HG02970 (cell line): Measurements from ENCODE around the gene DBNL.

ENCODE experiments used
- ATAC-seq: cut with Tn5 transposase; IDR thresholded peaks from one replicate; pipeline ENCODE4 v1.9.1; 2021; ENCODE audit warnings: mild to moderate bottlenecking, moderate library complexity, moderate number of reproducible peaks; ENCODE audit not compliant: unreplicated experiment, low FRiP score

DBNL gene

GRCh38 chr7:44060948-44061644, 16.6 kb downstream of the DBNL start:
- ATAC-seq = no peak

GRCh38 chr7:44061645-44062179, 17.2 kb downstream of the DBNL start:
- ATAC-seq = no peak

- no peak for ATAC-seq
Observed at GRCh38 chr7:44062180-44062902, 17.8 kb downstream of the DBNL start.

- ATAC-seq = no peak
Observed at GRCh38 chr7:44062903-44063295, 18.4 kb downstream of the DBNL start.

GRCh38 chr7:44063547-44063893, 19.0 kb downstream of the DBNL start:
- ATAC-seq = no peak

- ATAC-seq = no peak
Observed at GRCh38 chr7:44063894-44064651, 19.6 kb downstream of the DBNL start.

GRCh38 chr7:44064791-44065430, 20.4 kb downstream of the DBNL start:
- ATAC-seq = no peak

- no peak for ATAC-seq
Observed at GRCh38 chr7:44065431-44066110, 21.1 kb downstream of the DBNL start, which contains the start of gene PGAM2. Gene PGAM2, minus strand, starts transcription at chr7:44065567. Its CDS starts 38 bp downstream, at chr7:44065529.

- ATAC-seq = no peak
Observed at GRCh38 chr7:44066111-44066460, 21.6 kb downstream of the DBNL start.

GRCh38 chr7:44066494-44067063, 22.1 kb downstream of the DBNL start:
- ATAC-seq = no peak

- no peak for ATAC-seq
Observed at GRCh38 chr7:44067064-44067951, 22.8 kb downstream of the DBNL start.

GRCh38 chr7:44068054-44068453, 23.6 kb downstream of the DBNL start:
- ATAC-seq = no peak

- no peak for ATAC-seq
Observed at GRCh38 chr7:44071726-44072363, 27.3 kb downstream of the DBNL start.

- ATAC-seq = no peak
Observed at GRCh38 chr7:44072364-44073231, 28.1 kb downstream of the DBNL start.

- no peak for ATAC-seq
Observed at GRCh38 chr7:44073664-44074348, 29.3 kb downstream of the DBNL start.

- ATAC-seq = no peak
Observed at GRCh38 chr7:44074349-44074695, 29.8 kb downstream of the DBNL start.
